Measurements from ENCODE around the gene PNLIPRP1. TPM values are rescaled to one million over a fixed set of nuclear protein-coding genes. Genes with fewer than 3 reads are reported as not detected.

Gene PNLIPRP1
- total and polyA plus RNA-seq, 7 donors, result 0.04 to 3.6 TPM; not detected in 5

- WGBS, 2 donors, result 22 to 38% methylated on average over 1 of the region's 1 CpG
- Histone ChIP-seq H3K4me3 (no peak overlapping the region), H3K9me3 (peaks cover 0 to 6% (median 4%) of the 10 kb centered on the region in 4 donors), H3K36me3 (no peaks in the 10 kb centered on the region), H3K4me1 (no peaks in the 10 kb centered on the region), H3K27me3 (no peaks in the 10 kb centered on the region), H3K27ac (no peak overlapping the region)
- TF ChIP-seq POLR2AphosphoS5 (IDR thresholded peaks at IDR 0.05) (no peak), EP300 (IDR thresholded peaks at IDR 0.05) (no peak), POLR2A (IDR thresholded peaks at IDR 0.05) (no peak), CTCF (IDR thresholded peaks at IDR 0.05) (no peak)
- DNase-seq, result no peak
- intact Hi-C loops (cut with DNase I), result no loop called here
Measured at GRCh38 chr10:116637830-116638229, 47.1 kb downstream of the PNLIPRP1 start.

GRCh38 chr10:116646502-116646901 lies 55.7 kb downstream of the PNLIPRP1 start:
- Histone ChIP-seq H3K27ac (no peak overlapping the region), H3K9me3 (no peaks in the 10 kb centered on the region), H3K4me1 (no peaks in the 10 kb centered on the region), H3K27me3 (no peaks in the 10 kb centered on the region), H3K36me3 (no peaks in the 10 kb centered on the region), H3K4me3 (no peak overlapping the region)
- DNase-seq, result no peak
- no peak for TF ChIP-seq CTCF (IDR thresholded peaks at IDR 0.05)
- no peak for TF ChIP-seq POLR2A (IDR thresholded peaks at IDR 0.05)
- TF ChIP-seq POLR2AphosphoS5 (IDR thresholded peaks at IDR 0.05), result no peak
- TF ChIP-seq EP300 (IDR thresholded peaks at IDR 0.05), result no peak
- 94 to 95% methylated on average over 5 of the region's 5 CpGs for WGBS, 2 donors
- intact Hi-C loops (cut with DNase I), result no loop called here

DNA sequence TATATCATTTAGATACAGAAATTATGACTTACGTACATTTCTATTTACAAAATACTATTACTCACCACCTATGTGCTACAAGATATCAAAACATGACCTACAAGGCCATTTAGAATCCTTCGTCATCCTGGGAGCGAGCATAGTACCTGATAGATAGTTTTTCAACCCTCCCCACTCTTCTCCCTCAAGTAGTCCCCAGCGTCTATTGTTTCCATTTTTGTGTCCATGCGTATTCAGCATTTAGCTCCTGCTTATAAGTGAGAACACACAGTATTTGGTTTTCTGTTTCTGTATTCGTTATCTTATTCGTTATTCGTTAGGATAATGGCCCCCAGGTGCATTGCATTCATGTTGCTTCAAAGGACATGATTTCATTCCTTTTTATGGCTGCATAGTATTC lies 58.1 kb downstream of the PNLIPRP1 start:
- intact Hi-C loops (cut with DNase I), result no loop called here
- 80 to 90% methylated on average over 8 of the region's 8 CpGs for WGBS, 2 donors
- H3K27ac ChIP-seq, result no peak overlapping the region
- H3K4me3 ChIP-seq, result no peak overlapping the region
- H3K9me3 ChIP-seq, result no peaks in the 10 kb centered on the region
- TF ChIP-seq POLR2A (IDR thresholded peaks at IDR 0.05) (no peak), EP300 (IDR thresholded peaks at IDR 0.05) (no peak), CTCF (IDR thresholded peaks at IDR 0.05) (no peak), POLR2AphosphoS5 (IDR thresholded peaks at IDR 0.05) (no peak)
- H3K4me1 ChIP-seq, result no peaks in the 10 kb centered on the region
- no peaks in the 10 kb centered on the region for H3K36me3 ChIP-seq
- no peaks in the 10 kb centered on the region for H3K27me3 ChIP-seq
- DNase-seq, result no peak

DNA sequence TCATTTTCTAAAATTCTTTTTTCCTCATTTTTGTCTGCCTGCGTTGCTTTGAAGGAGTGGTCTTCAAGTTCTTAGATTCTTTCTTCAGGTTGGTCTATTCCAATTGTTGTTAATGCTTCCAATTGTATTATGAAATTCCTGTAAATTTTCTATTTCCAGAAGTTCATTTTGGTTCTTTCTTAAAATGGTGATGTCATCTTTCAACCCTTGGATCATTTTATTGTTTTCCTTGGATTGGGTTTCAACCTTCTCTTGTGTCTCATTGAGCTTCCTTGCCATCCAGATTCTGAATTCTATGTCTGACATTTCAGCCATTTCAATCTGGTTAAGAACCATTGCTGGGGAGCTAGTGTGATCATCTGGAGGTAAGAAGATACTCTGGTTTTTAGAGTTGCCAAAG lies 63.1 kb downstream of the PNLIPRP1 start:
- DNase-seq, result no peak
- H3K27ac ChIP-seq, result no peak overlapping the region
- TF ChIP-seq POLR2A (IDR thresholded peaks at IDR 0.05) (no peak), POLR2AphosphoS5 (IDR thresholded peaks at IDR 0.05) (no peak), CTCF (IDR thresholded peaks at IDR 0.05) (no peak), EP300 (IDR thresholded peaks at IDR 0.05) (no peak)
- H3K4me1 ChIP-seq, result no peaks in the 10 kb centered on the region
- no peaks in the 10 kb centered on the region for H3K9me3 ChIP-seq
- no peak overlapping the region for H3K4me3 ChIP-seq
- 90 to 91% methylated on average over 1 of the region's 1 CpG for WGBS, 2 donors
- H3K27me3 ChIP-seq, result peaks cover 0 to 5% (median 0%) of the 10 kb centered on the region in 3 donors
- no peaks in the 10 kb centered on the region for H3K36me3 ChIP-seq
- intact Hi-C loops (cut with DNase I), result no loop called here

- TF ChIP-seq POLR2A (IDR thresholded peaks at IDR 0.05) (no peak), CTCF (IDR thresholded peaks at IDR 0.05) (no peak), EP300 (IDR thresholded peaks at IDR 0.05) (no peak), POLR2AphosphoS5 (IDR thresholded peaks at IDR 0.05) (no peak)
- intact Hi-C loops (cut with DNase I), result no loop called here
- WGBS, 2 donors, result 71 to 81% methylated on average over 4 of the region's 4 CpGs
- H3K4me1 ChIP-seq, result no peaks in the 10 kb centered on the region
- H3K9me3 ChIP-seq, result no peaks in the 10 kb centered on the region
- H3K27ac ChIP-seq, result no peak overlapping the region
- H3K36me3 ChIP-seq, result no peaks in the 10 kb centered on the region
- H3K27me3 ChIP-seq, result peaks cover 0 to 5% (median 0%) of the 10 kb centered on the region in 3 donors
- no peak overlapping the region for H3K4me3 ChIP-seq
- no peak for DNase-seq
Measured at GRCh38 chr10:116654816-116655215, 64.1 kb downstream of the PNLIPRP1 start.

All from sigmoid colon (tissue), 7 donors.